PFSK-1 (cell line): ENCODE measurements around the gene MACROH2A1.

Experiments
- FOXP2 ChIP-seq: optimal IDR thresholded peaks from 2 replicates; pipeline ENCODE3; 2011; ENCODE audit warnings: borderline replicate concordance, control low read depth, inconsistent platforms; ENCODE audit not compliant: insufficient read depth; ENCODE audit errors: extremely low read length, extremely low read depth
- POLR2AphosphoS5 ChIP-seq: IDR thresholded peaks from 2 replicates; pipeline ENCODE4 v1.6.1; 2012; ENCODE audit warnings: low read depth, mild to moderate bottlenecking, control low read depth, low read length, moderate library complexity
- TF ChIP-seq, protein P1 (sequence below), 2 experiments: IDR thresholded peaks; 2 replicates each; pipeline versions ENCODE4 v1.6.1 to v1.8.0; 2011 to 2012; ENCODE audit warnings: low read depth in 2 of 2, low read length in 2 of 2, control low read depth in 1 of 2, inconsistent platforms in 1 of 2, mild to moderate bottlenecking in 1 of 2, moderate library complexity in 1 of 2; ENCODE audit not compliant: insufficient read depth in 1 of 2

DNA sequence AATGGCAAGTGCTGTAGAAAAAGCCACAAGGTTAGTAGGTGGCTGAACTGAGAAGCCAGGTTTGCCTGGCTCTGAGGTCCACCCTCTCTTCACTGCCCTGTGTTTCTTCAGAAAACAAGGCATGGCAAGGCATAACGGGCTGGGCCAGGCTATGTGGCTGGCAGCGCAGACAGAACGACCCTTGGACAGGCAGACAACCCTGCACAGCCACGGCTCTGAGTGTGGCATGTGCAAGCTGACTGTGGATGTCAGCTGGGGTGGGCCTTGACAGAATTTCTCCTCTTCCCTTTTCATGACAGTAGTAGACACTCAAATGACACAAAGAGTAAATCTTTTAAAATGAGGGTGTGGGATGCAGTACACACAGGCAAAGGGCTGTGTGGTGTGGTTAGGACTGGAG is 81.7 kb downstream of the MACROH2A1 start:
- TF ChIP-seq POLR2AphosphoS5: no peak
- no peak for TF ChIP-seq FOXP2
- TF ChIP-seq, protein P1, sequence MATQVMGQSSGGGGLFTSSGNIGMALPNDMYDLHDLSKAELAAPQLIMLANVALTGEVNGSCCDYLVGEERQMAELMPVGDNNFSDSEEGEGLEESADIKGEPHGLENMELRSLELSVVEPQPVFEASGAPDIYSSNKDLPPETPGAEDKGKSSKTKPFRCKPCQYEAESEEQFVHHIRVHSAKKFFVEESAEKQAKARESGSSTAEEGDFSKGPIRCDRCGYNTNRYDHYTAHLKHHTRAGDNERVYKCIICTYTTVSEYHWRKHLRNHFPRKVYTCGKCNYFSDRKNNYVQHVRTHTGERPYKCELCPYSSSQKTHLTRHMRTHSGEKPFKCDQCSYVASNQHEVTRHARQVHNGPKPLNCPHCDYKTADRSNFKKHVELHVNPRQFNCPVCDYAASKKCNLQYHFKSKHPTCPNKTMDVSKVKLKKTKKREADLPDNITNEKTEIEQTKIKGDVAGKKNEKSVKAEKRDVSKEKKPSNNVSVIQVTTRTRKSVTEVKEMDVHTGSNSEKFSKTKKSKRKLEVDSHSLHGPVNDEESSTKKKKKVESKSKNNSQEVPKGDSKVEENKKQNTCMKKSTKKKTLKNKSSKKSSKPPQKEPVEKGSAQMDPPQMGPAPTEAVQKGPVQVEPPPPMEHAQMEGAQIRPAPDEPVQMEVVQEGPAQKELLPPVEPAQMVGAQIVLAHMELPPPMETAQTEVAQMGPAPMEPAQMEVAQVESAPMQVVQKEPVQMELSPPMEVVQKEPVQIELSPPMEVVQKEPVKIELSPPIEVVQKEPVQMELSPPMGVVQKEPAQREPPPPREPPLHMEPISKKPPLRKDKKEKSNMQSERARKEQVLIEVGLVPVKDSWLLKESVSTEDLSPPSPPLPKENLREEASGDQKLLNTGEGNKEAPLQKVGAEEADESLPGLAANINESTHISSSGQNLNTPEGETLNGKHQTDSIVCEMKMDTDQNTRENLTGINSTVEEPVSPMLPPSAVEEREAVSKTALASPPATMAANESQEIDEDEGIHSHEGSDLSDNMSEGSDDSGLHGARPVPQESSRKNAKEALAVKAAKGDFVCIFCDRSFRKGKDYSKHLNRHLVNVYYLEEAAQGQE (IDR thresholded peaks at IDR 0.05; ENCODE audit: insufficient read depth in 1 of 2, low read depth in 2 of 2, low read length in 2 of 2): no peak
